NCI-H510A treated with DMSO at 0.1 percent for 48 hours (cell line): ENCODE measurements around the gene NUTM2B.
"Not testable (repeated sequence)": the region's sequence is repeated elsewhere in the genome, so short reads cannot be mapped to it uniquely, and the experiment has no call there.

Source experiments
- DNase-seq: peaks from one replicate; lab custom pipeline; 2025; lab: John Stamatoyannopoulos, UW

The NUTM2B gene

GRCh38 chr10:79748510-79748909, 45.5 kb downstream of the NUTM2B start:
- not testable (repeated sequence) for DNase-seq

- DNase-seq, result not testable (repeated sequence)
Observed at GRCh38 chr10:79753601-79754000, 50.6 kb downstream of the NUTM2B start.

- DNase-seq, result not testable (repeated sequence)
Observed at GRCh38 chr10:79758297-79758993, 55.4 kb downstream of the NUTM2B start.
